ENCODE data around the gene CACNA1C.
"Not testable (repeated sequence)": the region's sequence is repeated elsewhere in the genome, so short reads cannot be mapped to it uniquely, and the experiment has no call there.

CACNA1C gene

GRCh38 chr12:2113119-2113912, 60.5 kb downstream of the CACNA1C start:
- DNase-seq: no peak

GRCh38 chr12:2114071-2114470, 61.3 kb downstream of the CACNA1C start:
- DNase-seq: no peak

GRCh38 chr12:2115101-2115845, 62.5 kb downstream of the CACNA1C start:
- no peak for DNase-seq

GRCh38 chr12:2117541-2117940, 64.8 kb downstream of the CACNA1C start:
- no peak for DNase-seq

- DNase-seq: no peak
Observed at GRCh38 chr12:2118061-2118460, 65.3 kb downstream of the CACNA1C start.

GRCh38 chr12:2118481-2119255, 65.9 kb downstream of the CACNA1C start:
- no peak for DNase-seq

GRCh38 chr12:2119266-2119665, 66.5 kb downstream of the CACNA1C start:
- DNase-seq: no peak

GRCh38 chr12:2120982-2121758, 68.4 kb downstream of the CACNA1C start:
- DNase-seq: no peak

- DNase-seq: no peak
Observed at GRCh38 chr12:2124466-2125023, 71.8 kb downstream of the CACNA1C start.

- DNase-seq: no peak
Observed at GRCh38 chr12:2125651-2126522, 73.1 kb downstream of the CACNA1C start.

- DNase-seq: no peak
Observed at GRCh38 chr12:2126676-2127406, 74.1 kb downstream of the CACNA1C start.

GRCh38 chr12:2129076-2129475, 76.3 kb downstream of the CACNA1C start:
- no peak for DNase-seq

- not testable (repeated sequence) for DNase-seq
Observed at GRCh38 chr12:2135661-2136418, 83.1 kb downstream of the CACNA1C start.

GRCh38 chr12:2136901-2137300, 84.1 kb downstream of the CACNA1C start:
- no peak for DNase-seq

GRCh38 chr12:2137711-2138110, 84.9 kb downstream of the CACNA1C start:
- no peak for DNase-seq

- no peak for DNase-seq
Observed at GRCh38 chr12:2138294-2138693, 85.5 kb downstream of the CACNA1C start.

GRCh38 chr12:2138871-2139308, 86.1 kb downstream of the CACNA1C start:
- no peak for DNase-seq

GRCh38 chr12:2139651-2140050, 86.9 kb downstream of the CACNA1C start:
- no peak for DNase-seq

GRCh38 chr12:2140858-2141519, 88.2 kb downstream of the CACNA1C start:
- DNase-seq: no peak

Data from NCI-H1092 (cell line).